ENCODE data around the gene R3HDM4.
A peak's percentile ranks its signal among the peaks of the same experiment; 100 is the strongest.

Gene R3HDM4

DNA sequence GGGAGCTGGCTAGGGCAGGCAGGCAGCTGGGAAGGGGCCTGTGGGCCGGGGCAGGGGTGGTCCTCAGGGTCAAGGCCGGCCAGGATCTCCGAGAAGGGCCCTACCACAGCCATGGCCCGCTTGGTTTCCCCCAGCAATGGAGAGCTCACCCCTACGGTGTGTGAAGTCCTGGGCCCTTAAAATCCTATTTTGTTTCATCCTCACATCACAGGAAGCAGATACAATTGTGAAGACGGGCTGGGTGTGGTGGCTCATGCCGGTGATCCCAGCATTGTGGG lies 11.0 kb downstream of the R3HDM4 start:
- TF ChIP-seq CTCF (IDR thresholded peaks at IDR 0.05; ENCODE audit: insufficient read depth, low read depth, low read length, missing control alignments) = no peak

GRCh38 chr19:901216-902092 lies 11.6 kb downstream of the R3HDM4 start:
- TF ChIP-seq CTCF (IDR thresholded peaks at IDR 0.05; ENCODE audit: insufficient read depth, low read depth, low read length, missing control alignments) = no peak
- no peak overlapping the region for H3K4me3 ChIP-seq (ENCODE audit: low read depth, low read length)
- no peak for DNase-seq (ENCODE audit: low read depth)

More for the DNA sequence above, 11.0 kb downstream of the R3HDM4 start:
- no peak for DNase-seq (ENCODE audit: low read depth)
- H3K4me3 ChIP-seq (ENCODE audit: low read depth, low read length) = no peak overlapping the region

DNA sequence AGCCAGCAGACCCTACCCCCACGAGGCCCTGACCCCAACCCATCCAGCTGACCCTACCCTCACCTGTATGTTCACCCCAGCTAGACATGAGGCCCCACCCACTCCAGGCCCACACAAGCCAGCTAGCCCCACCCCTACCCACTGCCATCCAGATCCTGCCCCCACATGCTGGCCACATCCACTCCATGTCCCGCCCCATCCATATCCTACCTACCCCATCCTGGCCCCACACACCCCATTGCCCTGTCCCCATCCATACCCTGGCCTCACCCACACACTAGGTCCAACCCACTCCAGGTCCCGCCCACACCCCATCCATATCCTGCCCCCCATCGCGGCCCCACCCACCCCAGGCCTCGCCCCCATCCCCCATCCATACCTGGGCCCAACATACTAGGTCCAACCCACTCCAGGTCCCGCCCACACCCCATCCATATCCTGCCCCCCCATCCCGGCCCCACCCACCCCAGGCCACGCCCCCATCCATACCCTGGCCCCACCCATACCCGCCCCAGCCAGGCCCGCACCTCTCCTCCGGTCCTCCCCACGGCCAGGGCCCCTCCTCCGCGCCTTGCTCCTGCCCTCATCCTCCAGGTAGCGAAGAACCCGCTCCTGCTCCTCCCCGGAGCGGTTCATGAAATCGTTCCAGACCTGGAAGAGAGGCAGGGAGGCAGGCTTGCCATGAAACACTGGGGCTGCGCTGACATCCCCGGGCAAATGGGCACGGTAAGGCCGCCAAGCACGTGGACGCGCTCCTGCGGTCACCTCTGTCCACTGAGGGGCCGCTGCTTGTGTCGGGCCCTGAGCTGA lies 12.5 kb downstream of the R3HDM4 start:
- DNase-seq (ENCODE audit: low read depth) = no peak
- TF ChIP-seq CTCF (IDR thresholded peaks at IDR 0.05; ENCODE audit: insufficient read depth, low read depth, low read length, missing control alignments) = no peak
- no peak overlapping the region for H3K4me3 ChIP-seq (ENCODE audit: low read depth, low read length)

DNA sequence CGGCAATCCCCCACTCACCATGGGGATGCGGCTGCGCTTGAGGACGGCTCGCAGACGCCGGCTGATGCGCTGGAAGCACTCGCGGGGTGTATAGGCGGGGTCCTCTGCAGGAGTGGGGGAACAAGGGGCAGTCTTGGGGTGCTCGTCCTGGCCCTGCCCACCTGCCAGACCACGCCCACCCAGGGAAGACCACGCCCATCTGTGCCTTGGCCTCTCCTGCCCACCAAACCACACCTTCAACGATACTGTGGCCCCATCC lies 13.0 kb downstream of the R3HDM4 start:
- H3K4me3 ChIP-seq (ENCODE audit: low read depth, low read length) = no peak overlapping the region
- no peak for DNase-seq (ENCODE audit: low read depth)
- TF ChIP-seq CTCF (IDR thresholded peaks at IDR 0.05; ENCODE audit: insufficient read depth, low read depth, low read length, missing control alignments) = no peak

DNA sequence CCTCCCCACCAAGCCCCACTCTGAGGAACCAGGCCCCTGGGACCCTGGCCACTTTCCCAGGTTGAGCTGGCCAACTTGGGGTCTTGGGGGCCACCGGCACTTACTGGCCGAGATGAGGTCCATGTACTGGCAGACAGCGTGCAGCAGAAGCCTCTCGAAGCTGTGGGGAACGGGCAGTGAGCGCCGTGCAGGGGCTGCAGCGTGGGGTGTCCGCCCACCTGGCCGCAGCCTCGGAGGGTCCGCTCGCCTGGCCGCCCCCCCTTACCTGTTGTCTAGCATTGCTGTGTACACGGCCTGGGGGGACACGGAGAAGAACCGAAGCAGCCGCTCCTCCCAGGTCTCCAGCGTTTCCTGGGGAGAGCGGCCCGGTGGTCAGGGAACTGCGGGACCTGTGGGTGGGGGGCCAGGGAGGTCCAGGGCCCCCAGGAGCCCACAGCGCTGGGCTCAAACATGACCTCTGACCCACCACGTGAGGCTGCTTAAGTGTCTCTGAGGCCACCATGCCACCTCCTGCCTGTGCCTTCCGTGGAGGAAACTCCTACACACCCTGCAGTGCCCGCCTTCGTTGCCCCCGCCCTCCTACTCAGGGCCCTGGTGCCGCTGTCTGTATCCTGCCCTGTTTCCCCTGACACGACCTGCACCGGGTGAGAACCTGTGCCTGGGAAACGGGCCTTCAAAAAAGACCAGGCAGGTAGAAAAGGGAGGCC lies 13.5 kb downstream of the R3HDM4 start:
- no peak overlapping the region for H3K4me3 ChIP-seq (ENCODE audit: low read depth, low read length)
- TF ChIP-seq CTCF (IDR thresholded peaks at IDR 0.05; ENCODE audit: insufficient read depth, low read depth, low read length, missing control alignments) = no peak
- no peak for DNase-seq (ENCODE audit: low read depth)

DNA sequence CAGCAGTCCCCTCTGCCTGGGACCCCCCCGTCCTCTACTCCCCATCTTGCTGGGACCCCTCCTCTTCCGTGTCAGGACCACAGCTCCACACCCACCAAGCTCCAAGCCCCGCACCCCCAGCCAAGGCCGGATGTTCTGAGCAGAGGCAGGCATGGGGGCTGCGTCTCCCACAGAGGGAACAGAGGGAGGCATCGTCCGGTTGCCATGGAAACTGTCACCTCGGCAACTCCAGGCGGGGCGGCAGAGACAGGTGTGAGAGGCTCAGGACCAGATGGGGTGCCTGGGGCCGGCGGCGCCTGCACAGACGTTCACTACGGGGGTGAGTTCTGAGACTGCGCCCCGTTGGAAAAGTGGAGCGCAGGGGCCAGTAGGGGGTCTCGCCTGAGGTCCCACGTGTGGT lies 14.4 kb downstream of the R3HDM4 start:
- H3K4me3 ChIP-seq (ENCODE audit: low read depth, low read length) = no peak overlapping the region
- peak; percentile 80 for DNase-seq (ENCODE audit: low read depth)
- no peak for TF ChIP-seq CTCF (IDR thresholded peaks at IDR 0.05; ENCODE audit: insufficient read depth, low read depth, low read length, missing control alignments)
